Karpas-422 (cell line): Measurements from ENCODE around the gene GLDC. TPM values are rescaled to one million over a fixed set of nuclear protein-coding genes. Genes with fewer than 3 reads are reported as not detected.
A peak's percentile ranks its signal among the peaks of the same experiment; 100 is the strongest.

Source experiments
- DNase-seq: peaks from one replicate; pipeline ENCODE4 v3.0.0-alpha.2; 2015
- H2AFZ ChIP-seq: fragments of 200-600 bp; sonication (generic); 2 replicates; pipeline ENCODE4 v1.6.1; 2014; ENCODE audit warnings: antibody characterized with exemption, low read length, mixed read lengths
- H3K27ac ChIP-seq: fragments of 200-600 bp; sonication (generic); 2 replicates; pipeline ENCODE4 v1.5.1; 2014; ENCODE audit warnings: mild to moderate bottlenecking, low read length, moderate library complexity
- H3K27me3 ChIP-seq: fragments of 200-600 bp; sonication (generic); 2 replicates; pipeline ENCODE4 v1.6.1; 2014; ENCODE audit warnings: low read length, mixed read lengths
- H3K36me3 ChIP-seq: fragments of 200-600 bp; sonication (generic); 2 replicates; pipeline ENCODE4 v1.6.1; 2014; ENCODE audit warnings: low read length, mixed read lengths; ENCODE audit not compliant: insufficient read depth
- H3K4me1 ChIP-seq: fragments of 200-600 bp; sonication (generic); 2 replicates; pipeline ENCODE4 v1.6.1; 2014; ENCODE audit warnings: mild to moderate bottlenecking, low read length, mixed read lengths
- H3K4me2 ChIP-seq: fragments of 200-600 bp; sonication (generic); 2 replicates; pipeline ENCODE4 v1.6.1; 2014; ENCODE audit warnings: low read length, low read depth, mild to moderate bottlenecking; ENCODE audit not compliant: poor library complexity, severe bottlenecking
- H3K4me3 ChIP-seq: fragments of 200-600 bp; sonication (generic); 2 replicates; pipeline ENCODE4 v1.5.1; 2014; ENCODE audit warnings: mild to moderate bottlenecking, antibody characterized with exemption, low read length, mixed read lengths
- H3K79me2 ChIP-seq: fragments of 200-600 bp; sonication (generic); 2 replicates; pipeline ENCODE4 v1.6.1; 2014; ENCODE audit warnings: mild to moderate bottlenecking, low read length, mixed read lengths
- H3K9ac ChIP-seq: fragments of 200-600 bp; sonication (generic); 2 replicates; pipeline ENCODE4 v1.6.0; 2014; ENCODE audit warnings: low read length
- H3K9me2 ChIP-seq: fragments of 200-600 bp; sonication (generic), shearing (Covaris generic); replicated peaks from 2 replicates; pipeline ENCODE4 v1.6.0; 2014; ENCODE audit warnings: mild to moderate bottlenecking, low read length, moderate library complexity; ENCODE audit not compliant: insufficient read depth
- H3K9me3 ChIP-seq: fragments of 300-700, 200-600 bp; sonication (generic); 2 replicates; pipeline ENCODE4 v1.6.1; 2014; ENCODE audit warnings: low read length, mixed read lengths
- H4K20me1 ChIP-seq: fragments of 200-600 bp; sonication (generic); 2 replicates; pipeline ENCODE4 v1.6.1; 2014; ENCODE audit warnings: mild to moderate bottlenecking, antibody characterized with exemption, low read length, low read depth; ENCODE audit not compliant: insufficient read depth
- total RNA-seq: library from RNA; depleted of rRNA; stranded (reverse); fragments of >200 nt; shearing (Covaris generic); gene quantifications from 2 replicates; pipeline ENCODE4 v1.2.3, GENCODE V29; 2014; ENCODE audit warnings: low replicate concordance

Gene GLDC
- total RNA-seq, 1 experiment from 2014 or later, result not detected

DNA sequence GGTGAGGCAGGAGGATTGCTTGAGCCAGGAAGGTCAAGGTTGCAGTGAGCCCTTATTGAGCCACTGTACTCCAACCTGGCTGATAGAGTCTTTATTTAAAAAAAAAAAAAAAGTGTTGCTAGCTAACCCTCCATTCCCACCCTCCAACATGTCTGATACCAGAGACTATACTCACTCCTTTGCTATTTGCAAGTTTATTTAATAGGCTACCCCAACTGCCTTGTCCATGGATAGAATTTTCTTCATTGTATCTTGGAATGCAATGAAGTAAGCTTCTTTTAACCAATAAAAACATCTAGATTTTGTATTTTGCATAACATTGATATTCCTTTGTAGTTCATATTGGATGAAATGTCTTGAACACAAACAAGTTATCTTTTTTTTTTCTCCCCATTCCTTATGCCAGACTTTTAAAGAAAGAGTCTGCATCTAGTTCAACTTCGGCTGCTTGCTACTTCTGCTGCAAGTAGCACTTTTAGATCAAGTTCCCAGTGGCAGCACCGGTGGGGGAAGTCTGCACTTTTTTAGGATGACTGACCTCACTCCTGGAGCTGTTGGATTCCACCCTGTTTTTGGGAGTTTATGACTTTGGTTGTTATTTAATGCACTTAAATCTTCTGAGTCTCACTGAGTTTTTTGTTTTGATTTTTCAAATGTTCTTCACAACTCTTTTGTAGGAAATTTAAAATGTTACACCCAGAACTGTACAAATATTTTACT, 120.0 kb downstream of the GLDC start:
- Histone ChIP-seq H4K20me1 (no peaks in the 10 kb centered on the region), H3K79me2 (no peaks in the 10 kb centered on the region), H3K27me3 (no peaks in the 10 kb centered on the region), H3K4me2 (no peak overlapping the region), H3K4me1 (no peaks in the 10 kb centered on the region), H3K9me2 (no peaks in the 10 kb centered on the region), H3K4me3 (no peak overlapping the region), H2AFZ (no peak overlapping the region), H3K27ac (no peak overlapping the region), H3K36me3 (no peaks in the 10 kb centered on the region), H3K9me3 (no peaks in the 10 kb centered on the region), H3K9ac (no peak overlapping the region)
- DNase-seq, result peak; percentile 35

DNA sequence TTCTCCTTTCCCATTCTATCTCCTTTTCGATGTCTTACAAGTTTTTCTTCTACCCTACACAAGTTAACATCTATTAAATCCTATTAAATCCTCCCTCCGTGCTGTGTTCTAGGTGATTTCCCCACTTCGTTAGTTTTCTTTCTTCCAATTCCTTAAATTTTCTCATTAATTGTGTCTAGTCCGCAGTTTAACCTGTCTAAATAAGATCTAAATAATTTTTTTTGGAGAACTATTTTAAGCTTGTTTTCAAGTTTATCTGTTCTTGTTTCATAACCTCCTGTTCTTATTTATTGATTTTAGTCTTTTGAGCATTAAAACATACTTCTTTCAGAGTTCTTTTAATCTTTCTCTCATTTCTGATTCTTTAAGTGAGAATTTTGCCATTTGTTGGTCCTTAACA, 123.3 kb downstream of the GLDC start:
- Histone ChIP-seq H3K36me3 (peaks cover 3% of the 10 kb centered on the region), H3K27ac (no peak overlapping the region), H3K4me1 (no peaks in the 10 kb centered on the region), H3K27me3 (no peaks in the 10 kb centered on the region), H3K9me2 (no peaks in the 10 kb centered on the region), H3K79me2 (no peaks in the 10 kb centered on the region), H3K9me3 (no peaks in the 10 kb centered on the region), H2AFZ (no peak overlapping the region), H3K4me3 (no peak overlapping the region), H3K4me2 (no peak overlapping the region), H3K9ac (no peak overlapping the region), H4K20me1 (no peaks in the 10 kb centered on the region)
- no peak for DNase-seq

DNA sequence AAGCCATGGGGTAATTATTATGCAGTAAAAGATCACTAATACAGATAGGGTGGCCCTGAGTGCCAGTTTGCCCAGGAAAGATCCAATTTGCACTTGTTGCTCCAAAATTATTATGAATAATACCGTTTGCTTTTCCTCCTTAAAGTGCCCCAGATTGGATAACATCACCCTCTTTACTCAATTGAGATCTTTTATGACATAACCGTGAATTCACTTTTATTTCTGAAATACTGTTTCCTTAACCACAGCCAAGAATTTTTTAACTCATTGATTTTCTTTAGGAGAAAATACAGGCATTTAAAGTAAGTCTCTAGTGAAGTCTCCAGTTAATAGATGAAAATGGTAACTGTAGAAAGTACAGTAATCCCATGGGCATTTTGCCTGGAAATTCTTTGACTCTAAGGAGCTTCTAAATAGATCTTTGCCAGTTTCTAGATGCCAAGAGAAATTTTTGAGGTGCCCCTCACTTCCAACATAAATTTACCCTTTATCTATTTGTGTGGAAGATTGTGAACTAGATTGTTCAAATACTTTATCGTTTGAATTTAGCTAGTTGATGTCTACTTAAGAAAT, 133.4 kb downstream of the GLDC start:
- Histone ChIP-seq H3K4me1 (no peaks in the 10 kb centered on the region), H3K9me2 (no peaks in the 10 kb centered on the region), H3K27ac (no peak overlapping the region), H3K36me3 (peaks cover 19% of the 10 kb centered on the region), H3K4me3 (no peak overlapping the region), H3K4me2 (no peak overlapping the region), H3K9ac (no peak overlapping the region), H3K27me3 (no peaks in the 10 kb centered on the region), H4K20me1 (no peaks in the 10 kb centered on the region), H2AFZ (no peak overlapping the region), H3K9me3 (no peaks in the 10 kb centered on the region), H3K79me2 (no peaks in the 10 kb centered on the region)
- DNase-seq, result no peak

DNA sequence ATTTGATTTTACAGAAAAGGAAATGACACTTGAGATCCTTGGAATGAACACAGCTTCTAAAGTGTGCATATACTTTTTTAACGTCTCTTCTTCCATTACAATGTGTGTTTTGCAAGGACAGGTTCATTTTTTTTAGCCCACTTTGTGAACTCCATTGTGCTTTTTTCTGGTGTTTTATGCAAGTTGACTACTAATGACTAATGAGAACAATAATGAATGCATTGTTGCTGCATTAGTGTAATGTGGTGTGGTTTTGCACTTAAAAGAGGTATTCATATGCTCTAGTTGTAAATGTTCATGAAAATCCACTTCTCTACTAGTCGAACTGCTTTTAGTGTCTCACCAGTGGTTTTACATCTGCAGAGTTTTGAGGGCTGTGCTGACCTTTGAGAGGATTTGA, 139.0 kb downstream of the GLDC start:
- Histone ChIP-seq H3K4me3 (no peak overlapping the region), H3K4me2 (no peak overlapping the region), H3K9me2 (no peaks in the 10 kb centered on the region), H4K20me1 (no peaks in the 10 kb centered on the region), H3K27ac (no peak overlapping the region), H3K79me2 (peaks cover 1% of the 10 kb centered on the region; the same call in 1 of the 2 replicates), H2AFZ (no peak overlapping the region), H3K9me3 (no peaks in the 10 kb centered on the region), H3K4me1 (no peaks in the 10 kb centered on the region), H3K9ac (no peak overlapping the region), H3K36me3 (peaks cover 36% of the 10 kb centered on the region; the same call in 1 of the 2 replicates), H3K27me3 (no peaks in the 10 kb centered on the region)
- peak; percentile 28 for DNase-seq

DNA sequence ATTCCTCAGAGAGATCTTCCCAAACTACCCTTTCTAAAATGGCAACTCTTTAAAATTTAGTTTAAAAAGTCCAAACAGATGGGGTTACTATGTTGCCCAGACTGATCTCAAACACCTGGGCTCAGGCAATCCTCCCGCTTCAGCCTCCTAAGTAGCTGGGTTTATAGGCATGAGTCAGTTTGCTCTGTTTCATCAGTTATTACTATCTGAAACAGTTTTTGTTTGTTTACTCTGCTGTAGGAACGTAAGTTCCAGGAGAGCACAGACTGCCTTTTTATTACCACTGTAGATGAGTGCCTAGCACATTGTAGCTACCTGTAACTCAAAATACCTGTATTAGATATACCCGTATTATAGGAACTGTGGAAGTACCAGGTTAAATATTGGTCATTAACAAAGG, 143.1 kb downstream of the GLDC start:
- H3K36me3 ChIP-seq, result peaks cover 57% of the 10 kb centered on the region; the same call in 1 of the 2 replicates

DNA sequence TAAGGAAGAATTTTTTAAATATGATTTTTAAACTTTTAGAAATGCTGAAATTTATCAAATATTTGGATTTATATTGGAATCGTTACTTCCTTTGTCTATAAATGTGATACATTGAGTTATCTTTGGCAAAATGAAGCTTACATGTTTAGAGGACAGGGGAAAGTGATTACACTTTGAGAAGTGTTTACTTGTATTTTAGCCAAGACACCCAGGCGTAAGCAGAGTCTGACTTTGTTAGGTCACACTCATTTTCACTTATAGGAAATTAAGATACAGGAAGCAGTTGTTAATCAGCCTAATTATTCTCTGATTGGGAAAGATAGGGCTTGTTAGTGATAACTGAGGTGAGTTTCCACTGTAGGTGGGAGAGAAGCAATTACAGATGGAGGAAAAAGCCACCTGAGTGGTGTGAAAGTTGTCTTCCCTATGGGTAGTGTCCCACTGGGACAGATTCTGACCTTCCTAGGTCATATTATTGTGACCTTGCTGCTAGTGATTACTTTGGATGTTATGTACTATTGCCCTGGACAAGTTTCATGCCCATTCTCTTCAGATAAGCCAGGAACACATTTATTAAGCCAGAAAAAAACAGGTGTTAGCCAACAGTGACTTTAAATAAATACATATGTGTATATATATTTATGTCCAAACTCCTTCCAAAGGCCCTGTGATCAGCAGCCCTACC, 143.9 kb downstream of the GLDC start:
- Histone ChIP-seq H4K20me1 (no peaks in the 10 kb centered on the region), H3K27ac (no peak overlapping the region), H3K36me3 (peaks cover 60% of the 10 kb centered on the region; the same call in 1 of the 2 replicates), H2AFZ (no peak overlapping the region), H3K9ac (no peak overlapping the region), H3K79me2 (peaks cover 6% of the 10 kb centered on the region; the same call in 1 of the 2 replicates), H3K4me2 (no peak overlapping the region), H3K4me3 (no peak overlapping the region), H3K4me1 (no peaks in the 10 kb centered on the region), H3K27me3 (no peaks in the 10 kb centered on the region), H3K9me2 (no peaks in the 10 kb centered on the region), H3K9me3 (no peaks in the 10 kb centered on the region)
- DNase-seq, result no peak

More for the DNA sequence above, 143.1 kb downstream of the GLDC start:
- no peaks in the 10 kb centered on the region for H4K20me1 ChIP-seq
- no peak overlapping the region for H2AFZ ChIP-seq
- H3K9me3 ChIP-seq, result no peaks in the 10 kb centered on the region
- no peaks in the 10 kb centered on the region for H3K4me1 ChIP-seq
- peaks cover 6% of the 10 kb centered on the region; the same call in 1 of the 2 replicates for H3K79me2 ChIP-seq
- H3K4me2 ChIP-seq, result no peak overlapping the region
- no peak overlapping the region for H3K27ac ChIP-seq
- no peak for DNase-seq
- no peak overlapping the region for H3K4me3 ChIP-seq
- no peaks in the 10 kb centered on the region for H3K27me3 ChIP-seq
- no peak overlapping the region for H3K9ac ChIP-seq
- H3K9me2 ChIP-seq, result no peaks in the 10 kb centered on the region

DNA sequence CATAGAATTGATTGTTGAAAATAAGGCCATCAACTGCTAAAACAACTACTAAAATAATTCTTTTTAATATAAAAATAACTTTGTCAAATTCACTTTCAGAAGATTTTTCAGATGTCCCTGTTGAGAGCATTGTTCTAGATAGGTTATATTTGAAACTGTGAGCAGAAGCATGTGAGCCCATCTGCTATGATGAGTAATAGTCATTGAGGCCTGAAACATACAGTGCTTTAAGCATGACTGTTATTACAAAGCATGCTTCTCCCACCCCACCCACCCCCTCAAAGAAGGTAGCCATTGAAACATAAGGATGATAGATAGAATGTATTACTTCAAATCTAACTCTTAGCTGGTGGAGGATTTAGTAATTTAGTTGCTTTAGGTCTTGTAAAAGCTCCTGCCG, 146.5 kb downstream of the GLDC start:
- Histone ChIP-seq H3K4me1 (no peaks in the 10 kb centered on the region), H3K36me3 (peaks cover 41% of the 10 kb centered on the region; the same call in 1 of the 2 replicates), H3K27ac (no peak overlapping the region), H2AFZ (no peak overlapping the region), H3K9me3 (no peaks in the 10 kb centered on the region), H3K9ac (no peak overlapping the region), H3K9me2 (no peaks in the 10 kb centered on the region), H4K20me1 (no peaks in the 10 kb centered on the region), H3K79me2 (peaks cover 6% of the 10 kb centered on the region; the same call in 1 of the 2 replicates), H3K4me2 (no peak overlapping the region), H3K4me3 (no peak overlapping the region), H3K27me3 (no peaks in the 10 kb centered on the region)
- DNase-seq, result no peak

DNA sequence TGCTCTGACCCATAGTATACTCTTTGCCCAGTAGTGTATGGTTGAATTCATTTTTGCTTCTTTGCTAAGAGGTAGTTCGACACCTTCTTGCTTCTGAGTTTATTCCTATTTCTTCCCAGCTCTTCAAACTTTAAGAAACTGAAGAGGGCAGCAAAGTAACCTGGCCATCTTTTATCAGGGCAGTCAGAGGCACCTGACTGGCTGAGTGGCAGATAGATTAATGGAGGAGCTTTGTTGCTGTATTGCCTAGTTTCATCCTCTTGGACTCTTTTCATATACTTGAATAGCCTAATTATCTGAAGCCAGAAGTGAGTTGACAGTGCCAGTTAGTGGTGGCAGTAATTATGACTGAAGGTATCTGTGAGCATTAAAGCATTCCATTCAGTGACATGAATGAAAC, 150.1 kb downstream of the GLDC start:
- Histone ChIP-seq H3K9ac (no peak overlapping the region), H3K4me3 (no peak overlapping the region), H3K9me2 (no peaks in the 10 kb centered on the region), H4K20me1 (no peaks in the 10 kb centered on the region), H3K9me3 (no peaks in the 10 kb centered on the region), H3K4me1 (no peaks in the 10 kb centered on the region), H3K27ac (no peak overlapping the region), H3K27me3 (no peaks in the 10 kb centered on the region), H2AFZ (no peak overlapping the region), H3K36me3 (peaks cover 36% of the 10 kb centered on the region; the same call in 1 of the 2 replicates), H3K4me2 (no peak overlapping the region), H3K79me2 (peaks cover 32% of the 10 kb centered on the region)
- DNase-seq, result no peak
